GM12872 (cell line): ENCODE results near the gene EPDR1.

Source experiments
- TF ChIP-seq, protein P1 (sequence below): IDR thresholded peaks from 3 replicates; pipeline ENCODE4 v1.5.1; 2011; ENCODE audit warnings: low read depth, mild to moderate bottlenecking, low read length, moderate library complexity; ENCODE audit not compliant: insufficient read depth

EPDR1 gene

GRCh38 chr7:37964196-37964595 lies 43.8 kb downstream of the EPDR1 start:
- TF ChIP-seq, protein P1, sequence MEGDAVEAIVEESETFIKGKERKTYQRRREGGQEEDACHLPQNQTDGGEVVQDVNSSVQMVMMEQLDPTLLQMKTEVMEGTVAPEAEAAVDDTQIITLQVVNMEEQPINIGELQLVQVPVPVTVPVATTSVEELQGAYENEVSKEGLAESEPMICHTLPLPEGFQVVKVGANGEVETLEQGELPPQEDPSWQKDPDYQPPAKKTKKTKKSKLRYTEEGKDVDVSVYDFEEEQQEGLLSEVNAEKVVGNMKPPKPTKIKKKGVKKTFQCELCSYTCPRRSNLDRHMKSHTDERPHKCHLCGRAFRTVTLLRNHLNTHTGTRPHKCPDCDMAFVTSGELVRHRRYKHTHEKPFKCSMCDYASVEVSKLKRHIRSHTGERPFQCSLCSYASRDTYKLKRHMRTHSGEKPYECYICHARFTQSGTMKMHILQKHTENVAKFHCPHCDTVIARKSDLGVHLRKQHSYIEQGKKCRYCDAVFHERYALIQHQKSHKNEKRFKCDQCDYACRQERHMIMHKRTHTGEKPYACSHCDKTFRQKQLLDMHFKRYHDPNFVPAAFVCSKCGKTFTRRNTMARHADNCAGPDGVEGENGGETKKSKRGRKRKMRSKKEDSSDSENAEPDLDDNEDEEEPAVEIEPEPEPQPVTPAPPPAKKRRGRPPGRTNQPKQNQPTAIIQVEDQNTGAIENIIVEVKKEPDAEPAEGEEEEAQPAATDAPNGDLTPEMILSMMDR = no peak

DNA sequence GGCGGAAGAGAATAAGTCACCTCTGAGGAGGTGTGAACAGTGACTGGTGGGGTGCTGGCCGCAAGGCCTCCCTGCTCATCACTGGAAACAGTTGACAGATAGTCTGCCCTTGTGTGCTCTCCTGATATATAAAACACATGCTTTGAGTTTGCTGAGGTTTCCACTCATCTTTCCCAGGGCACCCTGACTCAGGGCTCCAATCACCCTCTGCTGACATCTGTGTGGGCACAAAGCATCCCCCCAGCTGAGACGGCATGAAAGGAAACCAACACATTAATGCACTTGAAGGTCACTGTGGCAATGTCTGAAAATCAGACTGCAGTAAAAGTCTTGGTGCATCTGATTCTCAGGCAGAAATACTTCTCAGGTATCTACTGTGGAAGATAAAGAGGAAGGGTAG lies 49.8 kb downstream of the EPDR1 start:
- TF ChIP-seq, protein P1 = no peak

DNA sequence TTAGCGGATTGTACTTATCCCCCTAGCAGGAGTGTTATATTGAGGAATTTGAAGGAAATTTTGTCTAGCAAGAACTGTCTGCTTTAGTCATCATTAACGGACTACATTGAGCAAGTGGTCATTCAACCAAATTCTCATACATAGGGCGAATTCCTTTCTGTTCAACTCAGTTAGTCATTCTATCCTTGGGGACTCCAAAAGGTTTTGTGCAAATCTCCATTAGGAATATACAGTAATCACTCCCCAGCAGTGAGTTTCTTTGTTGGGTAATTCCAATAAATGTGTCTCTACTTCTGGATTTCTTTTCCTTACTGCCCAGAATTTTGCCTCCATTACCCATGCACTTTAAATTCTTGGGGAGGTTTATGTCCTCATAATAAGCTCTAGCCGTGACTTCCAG lies 51.1 kb downstream of the EPDR1 start:
- TF ChIP-seq, protein P1 = no peak

DNA sequence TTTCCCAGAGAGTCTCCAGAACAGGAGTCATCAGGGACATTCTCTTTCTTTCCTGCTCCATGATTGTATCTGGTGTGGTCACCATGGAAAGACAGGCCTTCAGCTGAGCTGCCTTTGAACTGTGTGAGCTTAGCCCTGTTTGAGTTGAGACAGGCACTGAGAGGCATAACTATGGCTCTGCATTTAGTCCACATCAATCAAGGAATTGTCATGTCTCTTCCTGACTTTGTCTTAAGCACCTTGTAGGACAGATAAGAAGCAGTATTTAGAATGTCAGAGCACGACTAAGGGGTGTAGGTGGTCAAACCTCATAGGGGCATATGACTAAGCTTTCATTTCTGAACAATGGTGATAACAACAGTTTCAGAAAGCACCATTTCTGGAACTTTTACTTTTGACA lies 53.5 kb downstream of the EPDR1 start:
- TF ChIP-seq, protein P1 = no peak

DNA sequence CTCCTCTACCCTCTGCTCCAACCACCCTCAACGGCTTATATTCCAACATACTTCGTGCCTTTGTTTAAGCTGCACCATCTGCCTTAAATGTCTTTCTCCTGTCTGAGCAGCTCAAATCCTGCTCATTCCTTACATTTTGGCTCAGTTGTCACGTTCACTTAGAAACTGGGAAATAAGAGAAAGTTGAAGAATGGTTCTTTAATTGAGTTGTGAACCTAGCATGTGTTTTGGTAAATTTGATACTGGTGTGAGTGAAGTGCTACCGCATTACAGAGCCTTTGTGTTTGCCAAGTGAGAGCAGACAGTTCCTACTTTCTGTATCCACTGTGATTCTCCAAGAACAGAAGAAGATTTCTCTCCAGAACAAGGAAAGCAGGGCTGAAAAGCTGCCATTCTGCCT lies 54.3 kb downstream of the EPDR1 start:
- TF ChIP-seq, protein P1 = no peak

- TF ChIP-seq, protein P1 = no peak
Observed at GRCh38 chr7:37977243-37977642, 56.8 kb downstream of the EPDR1 start.

GRCh38 chr7:37981664-37982063 lies 61.2 kb downstream of the EPDR1 start:
- TF ChIP-seq, protein P1 = no peak

DNA sequence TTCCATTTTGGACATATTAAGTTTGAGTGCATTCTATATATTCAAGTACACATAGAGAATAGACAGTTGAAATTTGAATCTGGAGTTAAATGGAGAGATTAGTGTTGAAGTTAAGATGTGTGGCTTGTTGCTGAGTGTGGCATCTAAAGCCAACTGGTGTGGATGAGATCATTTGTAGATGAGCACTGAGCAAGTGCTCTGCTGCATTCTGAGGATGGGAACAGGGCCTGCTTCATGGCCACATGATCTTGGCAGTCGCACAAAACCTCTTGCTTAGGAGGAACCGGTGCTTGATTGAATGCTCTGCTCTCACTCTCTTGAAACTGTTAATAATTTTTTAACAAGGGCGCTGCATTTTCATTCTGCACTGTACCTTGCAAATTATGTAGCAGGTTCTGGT lies 62.0 kb downstream of the EPDR1 start:
- TF ChIP-seq, protein P1 = no peak
